Neural cell (in vitro differentiated cells): Measurements from ENCODE around the gene RNF217.

Experiments
- EP300 ChIP-seq: fragments of 450-650 bp; conservative IDR thresholded peaks from 2 replicates; pipeline ENCODE4 v1.6.1; 2014; ENCODE audit warnings: antibody characterized with exemption, mild to moderate bottlenecking, moderate library complexity; ENCODE audit not compliant: poor library complexity, severe bottlenecking
- EZH2 ChIP-seq: fragments of 200-600, 300-800 bp; shearing (Covaris generic), sonication (generic); IDR thresholded peaks from 2 replicates; pipeline ENCODE4 v1.6.1; 2014; ENCODE audit warnings: antibody characterized with exemption, low read length, borderline replicate concordance, mild to moderate bottlenecking; ENCODE audit not compliant: insufficient read depth, poor library complexity, severe bottlenecking
- MXI1 ChIP-seq: fragments of 450-650 bp; conservative IDR thresholded peaks from 2 replicates; pipeline ENCODE4 v1.6.1; 2014; ENCODE audit warnings: antibody characterized with exemption, mild to moderate bottlenecking; ENCODE audit not compliant: poor library complexity, severe bottlenecking
- POLR2AphosphoS5 ChIP-seq: IDR thresholded peaks from 2 replicates; pipeline ENCODE4 v1.6.1; 2012
- TAF1 ChIP-seq: IDR thresholded peaks from 2 replicates; pipeline ENCODE4 v1.6.1; 2012; ENCODE audit warnings: low read depth
- TF ChIP-seq, protein P1 (sequence below): fragments of 450-650 bp; IDR thresholded peaks from 2 replicates; pipeline ENCODE4 v1.5.1; 2014; ENCODE audit warnings: antibody characterized with exemption, mild to moderate bottlenecking, moderate library complexity; ENCODE audit not compliant: poor library complexity, severe bottlenecking

DNA sequence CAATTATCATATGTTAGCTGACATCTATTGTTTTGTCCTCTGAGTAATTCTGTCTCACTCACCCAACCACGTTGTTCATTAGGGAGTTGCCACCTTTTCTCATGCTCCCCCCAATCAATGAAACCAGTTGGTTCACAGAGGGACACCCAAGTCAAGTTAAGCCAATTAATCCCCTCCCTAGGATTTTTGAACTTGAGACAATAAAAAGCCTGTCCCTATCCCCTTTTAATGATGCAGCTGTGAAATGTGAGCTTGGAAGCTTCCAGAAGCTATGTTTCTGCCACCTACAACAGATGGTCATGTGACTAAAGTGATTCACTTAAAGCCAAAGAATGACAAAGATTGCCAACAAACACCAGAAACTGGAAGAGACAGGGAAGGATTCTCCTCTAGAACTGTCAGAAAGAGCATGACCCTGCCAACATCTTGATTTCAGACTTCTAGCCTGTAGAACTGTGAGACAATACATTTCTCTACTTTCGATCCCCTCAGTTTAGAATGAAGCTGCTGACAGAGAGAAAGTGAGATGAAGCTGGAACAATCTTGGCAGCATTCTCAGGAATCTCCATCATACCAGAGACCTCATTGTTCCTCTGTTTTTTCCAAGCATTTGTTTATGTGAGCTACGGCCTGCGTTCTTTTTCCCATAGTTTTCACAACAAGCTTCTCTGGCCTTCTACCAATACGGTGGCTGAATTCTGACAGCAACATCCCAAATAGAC, 133.5 kb downstream of the RNF217 start:
- TF ChIP-seq, protein P1, sequence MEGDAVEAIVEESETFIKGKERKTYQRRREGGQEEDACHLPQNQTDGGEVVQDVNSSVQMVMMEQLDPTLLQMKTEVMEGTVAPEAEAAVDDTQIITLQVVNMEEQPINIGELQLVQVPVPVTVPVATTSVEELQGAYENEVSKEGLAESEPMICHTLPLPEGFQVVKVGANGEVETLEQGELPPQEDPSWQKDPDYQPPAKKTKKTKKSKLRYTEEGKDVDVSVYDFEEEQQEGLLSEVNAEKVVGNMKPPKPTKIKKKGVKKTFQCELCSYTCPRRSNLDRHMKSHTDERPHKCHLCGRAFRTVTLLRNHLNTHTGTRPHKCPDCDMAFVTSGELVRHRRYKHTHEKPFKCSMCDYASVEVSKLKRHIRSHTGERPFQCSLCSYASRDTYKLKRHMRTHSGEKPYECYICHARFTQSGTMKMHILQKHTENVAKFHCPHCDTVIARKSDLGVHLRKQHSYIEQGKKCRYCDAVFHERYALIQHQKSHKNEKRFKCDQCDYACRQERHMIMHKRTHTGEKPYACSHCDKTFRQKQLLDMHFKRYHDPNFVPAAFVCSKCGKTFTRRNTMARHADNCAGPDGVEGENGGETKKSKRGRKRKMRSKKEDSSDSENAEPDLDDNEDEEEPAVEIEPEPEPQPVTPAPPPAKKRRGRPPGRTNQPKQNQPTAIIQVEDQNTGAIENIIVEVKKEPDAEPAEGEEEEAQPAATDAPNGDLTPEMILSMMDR, result no peak
- TF ChIP-seq POLR2AphosphoS5 (no peak), MXI1 (no peak), EP300 (no peak), EZH2 (no peak), TAF1 (no peak)
